ENCODE measurements around the gene CD99L2. TPM values are rescaled to one million over a fixed set of nuclear protein-coding genes. Genes with fewer than 3 reads are reported as not detected.
A peak's percentile ranks its signal among the peaks of the same experiment; 100 is the strongest.
"Not testable (repeated sequence)": the region's sequence is repeated elsewhere in the genome, so short reads cannot be mapped to it uniquely, and the experiment has no call there.

Gene CD99L2
- total RNA-seq, 1 donor from 2014 or later, result 61.9 TPM

DNA sequence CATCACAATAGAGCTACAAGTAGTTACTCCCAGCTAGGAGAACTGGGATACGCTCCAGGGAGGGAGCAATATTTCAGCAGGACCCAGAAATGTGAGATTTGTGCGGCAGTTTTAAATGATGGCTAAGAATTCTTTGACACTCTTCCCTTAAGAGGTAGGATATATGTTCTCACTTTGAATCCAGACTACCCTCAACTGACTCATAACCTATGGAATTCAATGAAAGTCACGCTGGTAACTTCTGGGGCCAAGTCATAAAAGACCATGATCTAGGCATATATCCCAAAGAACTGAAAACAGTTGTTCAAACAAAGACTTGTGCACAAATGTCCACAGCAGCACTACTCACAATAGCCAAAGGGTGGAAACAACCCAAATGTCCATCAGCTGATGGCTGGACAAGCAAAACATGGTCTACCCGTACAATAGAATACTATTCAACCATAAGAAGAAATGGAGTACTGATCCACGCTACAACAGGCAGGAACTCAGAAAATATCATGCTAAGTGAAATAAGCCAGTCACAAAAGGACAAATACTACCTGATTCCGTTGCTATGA is 10.5 kb downstream of the CD99L2 start:
- peak overlapping the region; percentile 43 for H3K27ac Mint-ChIP-seq (ENCODE audit: unreplicated experiment)
- no peaks in the 10 kb centered on the region for H3K9me3 Mint-ChIP-seq (ENCODE audit: unreplicated experiment)
- no peaks in the 10 kb centered on the region for H3K27me3 Mint-ChIP-seq (ENCODE audit: unreplicated experiment)
- peaks cover 17% of the 10 kb centered on the region for H3K4me1 Mint-ChIP-seq (ENCODE audit: unreplicated experiment)
- H3K4me3 Mint-ChIP-seq (ENCODE audit: unreplicated experiment), result no peak overlapping the region
- DNase-seq (ENCODE audit: extremely low spot score, unreplicated experiment), result no peak
- no peaks in the 10 kb centered on the region for H3K36me3 Mint-ChIP-seq (ENCODE audit: unreplicated experiment)
- TF ChIP-seq, protein P1, sequence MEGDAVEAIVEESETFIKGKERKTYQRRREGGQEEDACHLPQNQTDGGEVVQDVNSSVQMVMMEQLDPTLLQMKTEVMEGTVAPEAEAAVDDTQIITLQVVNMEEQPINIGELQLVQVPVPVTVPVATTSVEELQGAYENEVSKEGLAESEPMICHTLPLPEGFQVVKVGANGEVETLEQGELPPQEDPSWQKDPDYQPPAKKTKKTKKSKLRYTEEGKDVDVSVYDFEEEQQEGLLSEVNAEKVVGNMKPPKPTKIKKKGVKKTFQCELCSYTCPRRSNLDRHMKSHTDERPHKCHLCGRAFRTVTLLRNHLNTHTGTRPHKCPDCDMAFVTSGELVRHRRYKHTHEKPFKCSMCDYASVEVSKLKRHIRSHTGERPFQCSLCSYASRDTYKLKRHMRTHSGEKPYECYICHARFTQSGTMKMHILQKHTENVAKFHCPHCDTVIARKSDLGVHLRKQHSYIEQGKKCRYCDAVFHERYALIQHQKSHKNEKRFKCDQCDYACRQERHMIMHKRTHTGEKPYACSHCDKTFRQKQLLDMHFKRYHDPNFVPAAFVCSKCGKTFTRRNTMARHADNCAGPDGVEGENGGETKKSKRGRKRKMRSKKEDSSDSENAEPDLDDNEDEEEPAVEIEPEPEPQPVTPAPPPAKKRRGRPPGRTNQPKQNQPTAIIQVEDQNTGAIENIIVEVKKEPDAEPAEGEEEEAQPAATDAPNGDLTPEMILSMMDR (IDR thresholded peaks at IDR 0.05), result no peak

- H3K9me3 Mint-ChIP-seq (ENCODE audit: unreplicated experiment); H3K4me3 Mint-ChIP-seq (ENCODE audit: unreplicated experiment); DNase-seq (ENCODE audit: extremely low spot score, unreplicated experiment); H3K36me3 Mint-ChIP-seq (ENCODE audit: unreplicated experiment); H3K27me3 Mint-ChIP-seq (ENCODE audit: unreplicated experiment): not testable (repeated sequence)
- Mint-ChIP-seq H3K4me1 (ENCODE audit: unreplicated experiment) (peaks cover 17% of the 10 kb centered on the region), H3K27ac (ENCODE audit: unreplicated experiment) (peak overlapping the region; percentile 43)
These were observed 11.2 kb downstream of the CD99L2 start for GRCh38 chrX:150887268-150887667.

- no peak for DNase-seq (ENCODE audit: extremely low spot score, unreplicated experiment)
- Mint-ChIP-seq H3K4me1 (ENCODE audit: unreplicated experiment) (peaks cover 17% of the 10 kb centered on the region), H3K27ac (ENCODE audit: unreplicated experiment) (no peak overlapping the region), H3K9me3 (ENCODE audit: unreplicated experiment) (no peaks in the 10 kb centered on the region), H3K36me3 (ENCODE audit: unreplicated experiment) (no peaks in the 10 kb centered on the region), H3K4me3 (ENCODE audit: unreplicated experiment) (no peak overlapping the region), H3K27me3 (ENCODE audit: unreplicated experiment) (no peaks in the 10 kb centered on the region)
- TF ChIP-seq, protein P1 (IDR thresholded peaks at IDR 0.05), result no peak
These were observed 12.1 kb downstream of the CD99L2 start for GRCh38 chrX:150886381-150886780.

- Mint-ChIP-seq H3K9me3 (ENCODE audit: unreplicated experiment) (peaks cover 10% of the 10 kb centered on the region), H3K36me3 (ENCODE audit: unreplicated experiment) (peaks cover 2% of the 10 kb centered on the region), H3K27ac (ENCODE audit: unreplicated experiment) (no peak overlapping the region), H3K4me3 (ENCODE audit: unreplicated experiment) (no peak overlapping the region), H3K27me3 (ENCODE audit: unreplicated experiment) (no peaks in the 10 kb centered on the region), H3K4me1 (ENCODE audit: unreplicated experiment) (peaks cover 3% of the 10 kb centered on the region)
- TF ChIP-seq, protein P1 (IDR thresholded peaks at IDR 0.05), result no peak
- no peak for DNase-seq (ENCODE audit: extremely low spot score, unreplicated experiment)
These were observed 17.7 kb downstream of the CD99L2 start for GRCh38 chrX:150880808-150881165.

DNA sequence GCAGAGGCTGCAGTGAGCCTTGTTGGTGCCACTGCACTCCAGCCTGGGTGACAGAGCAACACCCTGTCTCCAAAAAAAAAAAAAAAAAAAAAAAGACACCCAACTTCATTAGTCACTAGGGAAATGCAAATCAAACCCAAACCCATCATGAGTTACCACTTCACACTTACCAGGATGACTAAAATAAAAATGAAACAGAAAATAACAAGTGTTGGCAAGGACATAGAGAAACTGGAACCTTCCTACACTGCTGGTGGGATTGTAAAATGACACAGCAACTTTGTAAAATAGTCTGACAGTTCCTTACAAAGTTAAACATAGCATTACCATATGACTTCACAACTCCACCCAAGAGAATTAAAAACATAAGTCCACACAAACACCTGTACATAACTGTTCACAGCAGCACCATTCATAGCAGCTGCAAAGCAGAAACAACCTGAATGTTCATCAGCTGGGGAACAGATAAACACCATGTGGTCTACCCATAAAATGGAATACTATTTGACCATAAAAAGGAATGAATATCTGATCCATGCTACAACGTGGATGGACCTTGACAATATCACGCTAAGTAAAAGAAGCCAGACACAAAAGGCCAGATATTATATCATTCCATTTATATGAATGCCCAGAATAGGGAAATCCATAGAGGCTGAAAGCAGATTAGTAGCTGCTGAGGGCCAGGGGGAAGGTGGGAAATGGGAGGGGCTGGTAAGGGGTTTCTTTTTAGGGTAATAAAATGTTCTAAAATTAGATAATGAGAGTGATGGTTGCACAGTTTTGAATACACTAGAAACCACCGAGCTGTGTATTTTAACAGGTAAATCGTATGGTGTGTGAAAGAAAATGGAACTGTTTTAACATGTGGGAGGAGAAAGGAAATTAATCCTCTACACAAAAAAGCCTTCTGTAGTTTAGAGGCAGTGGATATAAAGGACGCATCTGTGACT is 18.3 kb downstream of the CD99L2 start:
- peak; percentile 25 for DNase-seq (ENCODE audit: extremely low spot score, unreplicated experiment)
- Mint-ChIP-seq H3K4me3 (ENCODE audit: unreplicated experiment) (no peak overlapping the region), H3K27ac (ENCODE audit: unreplicated experiment) (no peak overlapping the region), H3K36me3 (ENCODE audit: unreplicated experiment) (peaks cover 6% of the 10 kb centered on the region), H3K4me1 (ENCODE audit: unreplicated experiment) (peaks cover 3% of the 10 kb centered on the region), H3K27me3 (ENCODE audit: unreplicated experiment) (no peaks in the 10 kb centered on the region), H3K9me3 (ENCODE audit: unreplicated experiment) (peaks cover 16% of the 10 kb centered on the region)
- TF ChIP-seq, protein P1 (IDR thresholded peaks at IDR 0.05), result no peak

GRCh38 chrX:150875621-150876020 is 22.8 kb downstream of the CD99L2 start:
- H3K4me3 Mint-ChIP-seq (ENCODE audit: unreplicated experiment); H3K4me1 Mint-ChIP-seq (ENCODE audit: unreplicated experiment); H3K36me3 Mint-ChIP-seq (ENCODE audit: unreplicated experiment); H3K27me3 Mint-ChIP-seq (ENCODE audit: unreplicated experiment); H3K27ac Mint-ChIP-seq (ENCODE audit: unreplicated experiment): not testable (repeated sequence)
- peak; percentile 11 for DNase-seq (ENCODE audit: extremely low spot score, unreplicated experiment)
- H3K9me3 Mint-ChIP-seq (ENCODE audit: unreplicated experiment), result peaks cover 29% of the 10 kb centered on the region
